ENCODE measurements around the gene SMYD3.

DNA sequence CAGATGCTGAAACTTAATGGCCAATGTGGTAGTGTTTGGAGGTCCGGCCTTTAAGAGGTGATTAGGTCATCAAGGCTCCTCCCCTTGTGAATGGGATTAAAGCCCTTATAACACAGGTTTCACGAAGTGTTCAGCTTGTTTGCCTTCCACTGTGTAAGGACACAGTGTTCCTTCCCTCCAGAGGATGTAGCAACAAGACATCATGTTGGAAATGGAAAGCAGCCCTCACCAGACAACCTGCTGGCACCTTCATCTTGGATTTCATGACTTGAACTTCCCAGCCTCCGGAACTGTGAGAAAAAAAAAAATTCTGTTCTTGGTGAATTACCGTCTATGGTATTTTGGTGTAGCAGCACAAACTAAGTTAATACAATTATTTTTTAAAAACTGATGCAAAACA, 738.5 kb downstream of the SMYD3 start:
- TF ChIP-seq, protein P1, sequence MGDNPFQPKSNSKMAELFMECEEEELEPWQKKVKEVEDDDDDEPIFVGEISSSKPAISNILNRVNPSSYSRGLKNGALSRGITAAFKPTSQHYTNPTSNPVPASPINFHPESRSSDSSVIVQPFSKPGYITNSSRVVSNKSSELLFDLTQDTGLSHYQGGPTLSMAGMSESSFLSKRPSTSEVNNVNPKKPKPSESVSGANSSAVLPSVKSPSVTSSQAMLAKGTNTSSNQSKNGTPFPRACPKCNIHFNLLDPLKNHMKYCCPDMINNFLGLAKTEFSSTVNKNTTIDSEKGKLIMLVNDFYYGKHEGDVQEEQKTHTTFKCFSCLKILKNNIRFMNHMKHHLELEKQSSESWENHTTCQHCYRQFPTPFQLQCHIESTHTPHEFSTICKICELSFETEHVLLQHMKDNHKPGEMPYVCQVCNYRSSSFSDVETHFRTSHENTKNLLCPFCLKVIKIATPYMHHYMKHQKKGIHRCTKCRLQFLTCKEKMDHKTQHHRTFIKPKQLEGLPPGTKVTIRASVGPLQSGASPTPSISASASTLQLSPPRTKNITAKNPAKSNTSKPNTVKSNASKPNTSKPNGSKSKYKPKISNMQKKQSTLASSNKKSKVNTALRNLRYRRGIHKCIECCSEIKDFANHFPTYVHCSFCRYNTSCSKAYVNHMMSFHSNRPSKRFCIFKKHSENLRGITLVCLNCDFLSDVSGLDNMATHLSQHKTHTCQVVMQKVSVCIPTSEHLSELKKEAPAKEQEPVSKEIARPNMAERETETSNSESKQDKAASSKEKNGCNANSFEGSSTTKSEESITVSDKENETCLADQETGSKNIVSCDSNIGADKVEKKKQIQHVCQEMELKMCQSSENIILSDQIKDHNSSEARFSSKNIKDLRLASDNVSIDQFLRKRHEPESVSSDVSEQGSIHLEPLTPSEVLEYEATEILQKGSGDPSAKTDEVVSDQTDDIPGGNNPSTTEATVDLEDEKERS (tag by site-specific recombination; IDR thresholded peaks at IDR 0.05) = no peak
- TF ChIP-seq ZNF311 (tag by site-specific recombination; IDR thresholded peaks at IDR 0.05; ENCODE audit: borderline replicate concordance) = no peak
- no peak for TF ChIP-seq ZNF24 (tag by site-specific recombination; IDR thresholded peaks at IDR 0.05)
- no peak for TF ChIP-seq YY1 (tag by site-specific recombination; IDR thresholded peaks at IDR 0.05)
